GM10248 (cell line): ENCODE measurements around the gene HSF2.

ENCODE experiments used
- CTCF ChIA-PET: fragments of 300-600 bp; sonication (Branson Sonifier 250); formaldehyde crosslinking; extraction: SDS; loops from one replicate; lab custom pipeline; 2021; ENCODE audit warnings: antibody characterized with exemption; lab: Yijun Ruan, JAX
- POLR2A ChIA-PET: fragments of 350-650 bp; sonication (Branson Sonifier 250); formaldehyde crosslinking; extraction: SDS; loops from one replicate; lab custom pipeline; 2020; ENCODE audit warnings: antibody characterized with exemption; lab: Yijun Ruan, JAX
- DNase-seq: peaks from one replicate; pipeline ENCODE4 v3.0.0; 2012; ENCODE audit errors: extremely low spot score
- CTCF ChIP-seq: IDR thresholded peaks from 2 replicates; pipeline ENCODE4 v1.5.1; 2012; ENCODE audit warnings: mild to moderate bottlenecking, low read depth; ENCODE audit errors: extremely low read depth, missing control alignments, control extremely low read depth

The HSF2 gene

GRCh38 chr6:122404444-122404843, 5.0 kb downstream of the HSF2 start:
- CTCF ChIA-PET: interaction anchor here (1.2 to 2.0 kb wide), 4 partner anchors 10 to 87 kb away, joined by 4 to 6 read pairs (median 4); no protein-coding TSS in a partner anchor
- POLR2A ChIA-PET: interaction anchor here (0.7 kb wide), 1 partner anchor 69 kb away, joined by 4 read pairs; no protein-coding TSS in a partner anchor
- TF ChIP-seq CTCF: no peak
- DNase-seq: no peak

- POLR2A ChIA-PET: no interaction called here
- DNase-seq: no peak
- CTCF ChIA-PET: interaction anchor here (1.5 to 2.0 kb wide), 2 partner anchors 11 to 86 kb away, joined by 5 to 6 read pairs; no protein-coding TSS in a partner anchor
- no peak for TF ChIP-seq CTCF
These were observed 6.0 kb downstream of the HSF2 start for GRCh38 chr6:122405417-122405816.

GRCh38 chr6:122406187-122406586, 6.7 kb downstream of the HSF2 start:
- no peak for DNase-seq
- CTCF ChIA-PET: interaction anchor here (1.5 to 2.0 kb wide), 2 partner anchors 10 to 86 kb away, joined by 5 to 6 read pairs; no protein-coding TSS in a partner anchor
- POLR2A ChIA-PET: no interaction called here
- no peak for TF ChIP-seq CTCF

- CTCF ChIA-PET: interaction anchor here (1.1 kb wide), 1 partner anchor 9 kb away, joined by 3 read pairs; no protein-coding TSS in a partner anchor
- no peak for TF ChIP-seq CTCF
- POLR2A ChIA-PET: no interaction called here
- no peak for DNase-seq
These were observed 8.3 kb downstream of the HSF2 start for GRCh38 chr6:122407712-122408111.

- no peak for DNase-seq
- CTCF ChIA-PET: interaction anchor here (1.1 to 1.6 kb wide), 3 partner anchors 9 to 83 kb away, joined by 3 to 5 read pairs (median 4); no protein-coding TSS in a partner anchor
- no peak for TF ChIP-seq CTCF
- POLR2A ChIA-PET: no interaction called here
These were observed 8.8 kb downstream of the HSF2 start for GRCh38 chr6:122408240-122408639.

GRCh38 chr6:122408702-122409458, 9.4 kb downstream of the HSF2 start:
- no peak for DNase-seq
- ChIA-PET POLR2A (no interaction called here), CTCF (interaction anchor here (1.0 to 1.6 kb wide), 4 partner anchors 8 to 82 kb away, joined by 3 to 5 read pairs (median 4); no protein-coding TSS in a partner anchor)
- no peak for TF ChIP-seq CTCF
